ENCODE results near the gene GPC6.

The GPC6 gene

GRCh38 chr13:94232956-94233355 lies 1006.3 kb downstream of the GPC6 start:
- no peak overlapping the region for H3K9ac ChIP-seq (ENCODE audit: low read length)
- H3K27ac ChIP-seq (ENCODE audit: low read length) = no peak overlapping the region
- no peaks in the 10 kb centered on the region for H4K20me1 ChIP-seq (ENCODE audit: insufficient read depth, low read length)
- no peak overlapping the region for H3K4me3 ChIP-seq (ENCODE audit: low read length)
- no peak overlapping the region for H2AFZ ChIP-seq (ENCODE audit: low read depth, low read length)
- TF ChIP-seq CTCF (IDR thresholded peaks at IDR 0.05; ENCODE audit: low read depth, low read length) (no peak), EZH2phosphoT487 (IDR thresholded peaks at IDR 0.05; ENCODE audit: low read depth) (no peak)
- no peaks in the 10 kb centered on the region for H3K4me1 ChIP-seq (ENCODE audit: low read length)
- H3K79me2 ChIP-seq (ENCODE audit: low read length) = no peaks in the 10 kb centered on the region
- no peaks in the 10 kb centered on the region for H3K27me3 ChIP-seq (ENCODE audit: low read depth, low read length)
- H3K4me2 ChIP-seq (ENCODE audit: low read length) = no peak overlapping the region
- H3K36me3 ChIP-seq (replicated peaks; ENCODE audit: low read depth, low read length) = no peaks in the 10 kb centered on the region
- H3K9me3 ChIP-seq (ENCODE audit: insufficient read depth, low read length) = no peaks in the 10 kb centered on the region

DNA sequence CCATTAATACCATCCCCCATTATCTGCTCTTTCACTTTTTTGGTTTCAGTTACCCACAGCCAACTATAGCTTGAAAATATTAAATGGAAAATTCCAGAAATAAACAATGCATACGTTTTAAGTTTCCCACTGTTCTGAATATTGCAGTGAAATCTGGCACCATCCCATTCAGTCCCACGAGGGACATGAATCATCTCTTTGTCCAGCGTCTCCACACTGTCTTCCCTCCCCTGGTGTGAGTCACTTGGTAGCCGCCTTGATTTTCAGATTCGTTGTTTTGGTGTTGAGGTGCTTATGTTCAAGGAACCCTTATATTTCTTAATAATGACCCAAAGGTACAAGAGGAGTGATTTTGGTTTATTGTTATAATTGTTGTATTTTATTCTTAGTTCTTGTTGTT lies 1006.8 kb downstream of the GPC6 start:
- no peaks in the 10 kb centered on the region for H3K9me3 ChIP-seq (ENCODE audit: insufficient read depth, low read length)
- no peaks in the 10 kb centered on the region for H4K20me1 ChIP-seq (ENCODE audit: insufficient read depth, low read length)
- peak overlapping the region; percentile 35; the same call in 1 of the 2 replicates for H2AFZ ChIP-seq (ENCODE audit: low read depth, low read length)
- H3K79me2 ChIP-seq (ENCODE audit: low read length) = no peaks in the 10 kb centered on the region
- no peak overlapping the region for H3K27ac ChIP-seq (ENCODE audit: low read length)
- H3K4me2 ChIP-seq (ENCODE audit: low read length) = no peak overlapping the region
- H3K4me3 ChIP-seq (ENCODE audit: low read length) = no peak overlapping the region
- no peaks in the 10 kb centered on the region for H3K4me1 ChIP-seq (ENCODE audit: low read length)
- no peak overlapping the region for H3K9ac ChIP-seq (ENCODE audit: low read length)
- H3K36me3 ChIP-seq (replicated peaks; ENCODE audit: low read depth, low read length) = no peaks in the 10 kb centered on the region
- TF ChIP-seq CTCF (IDR thresholded peaks at IDR 0.05; ENCODE audit: low read depth, low read length) (no peak), EZH2phosphoT487 (IDR thresholded peaks at IDR 0.05; ENCODE audit: low read depth) (no peak)
- no peaks in the 10 kb centered on the region for H3K27me3 ChIP-seq (ENCODE audit: low read depth, low read length)

GRCh38 chr13:94233837-94234236 lies 1007.2 kb downstream of the GPC6 start:
- Histone ChIP-seq H3K79me2 (ENCODE audit: low read length) (no peaks in the 10 kb centered on the region), H3K4me1 (ENCODE audit: low read length) (no peaks in the 10 kb centered on the region), H3K4me3 (ENCODE audit: low read length) (no peak overlapping the region), H3K36me3 (replicated peaks; ENCODE audit: low read depth, low read length) (no peaks in the 10 kb centered on the region), H3K9me3 (ENCODE audit: insufficient read depth, low read length) (no peaks in the 10 kb centered on the region), H3K9ac (ENCODE audit: low read length) (no peak overlapping the region), H2AFZ (ENCODE audit: low read depth, low read length) (no peak overlapping the region), H3K27ac (ENCODE audit: low read length) (no peak overlapping the region), H3K27me3 (ENCODE audit: low read depth, low read length) (no peaks in the 10 kb centered on the region), H4K20me1 (ENCODE audit: insufficient read depth, low read length) (no peaks in the 10 kb centered on the region), H3K4me2 (ENCODE audit: low read length) (no peak overlapping the region)
- TF ChIP-seq CTCF (IDR thresholded peaks at IDR 0.05; ENCODE audit: low read depth, low read length) (no peak), EZH2phosphoT487 (IDR thresholded peaks at IDR 0.05; ENCODE audit: low read depth) (no peak)

- no peaks in the 10 kb centered on the region for H3K79me2 ChIP-seq (ENCODE audit: low read length)
- H3K4me2 ChIP-seq (ENCODE audit: low read length) = no peak overlapping the region
- no peak overlapping the region for H3K9ac ChIP-seq (ENCODE audit: low read length)
- H4K20me1 ChIP-seq (ENCODE audit: insufficient read depth, low read length) = no peaks in the 10 kb centered on the region
- H3K4me1 ChIP-seq (ENCODE audit: low read length) = no peaks in the 10 kb centered on the region
- H3K27ac ChIP-seq (ENCODE audit: low read length) = no peak overlapping the region
- H3K4me3 ChIP-seq (ENCODE audit: low read length) = no peak overlapping the region
- H2AFZ ChIP-seq (ENCODE audit: low read depth, low read length) = no peak overlapping the region
- no peaks in the 10 kb centered on the region for H3K9me3 ChIP-seq (ENCODE audit: insufficient read depth, low read length)
- no peaks in the 10 kb centered on the region for H3K36me3 ChIP-seq (replicated peaks; ENCODE audit: low read depth, low read length)
- no peak for TF ChIP-seq EZH2phosphoT487 (IDR thresholded peaks at IDR 0.05; ENCODE audit: low read depth)
- no peak for TF ChIP-seq CTCF (IDR thresholded peaks at IDR 0.05; ENCODE audit: low read depth, low read length)
- no peaks in the 10 kb centered on the region for H3K27me3 ChIP-seq (ENCODE audit: low read depth, low read length)
Observed at GRCh38 chr13:94234738-94235137, 1008.1 kb downstream of the GPC6 start.
